T-cell (primary cell): ENCODE results near the gene SSPN. TPM values are rescaled to one million over a fixed set of nuclear protein-coding genes. Genes with fewer than 3 reads are reported as not detected.

ENCODE experiments used
- ATAC-seq, 4 experiments: fragments of 200-7000 bp in 3 of 4; fragments of 150-1000 bp in 1 of 4; cut with Tn5 transposase; replicated peaks in 1 of 4; 1 replicate in 3 of 4; 2 replicates in 1 of 4; pipeline ENCODE4 v1.10.0; 2021; ENCODE audit warnings: moderate library complexity in 3 of 4, mild to moderate bottlenecking in 2 of 4, moderate number of reproducible peaks in 1 of 4
- CTCF ChIA-PET, 2 donors: fragments of 300-600 bp; sonication (Branson Sonifier 250); formaldehyde crosslinking; loops; one replicate each; lab custom pipeline; 2022; ENCODE audit warnings: antibody characterized with exemption in 2 of 2; lab: Charles Lee
- POLR2A ChIA-PET, 2 donors: fragments of 300-600 bp; sonication (Branson Sonifier 250); formaldehyde crosslinking; loops; one replicate each; lab custom pipeline; 2022; ENCODE audit warnings: antibody characterized with exemption in 2 of 2; lab: Charles Lee
- DNase-seq, 35 experiments: peaks; one replicate each; pipeline versions ENCODE4 v3.0.0 to v3.0.0-alpha.2; 2013 to 2023
- H3K27ac ChIP-seq: one replicate; pipeline ENCODE4 v1.5.1; 2013; ENCODE audit warnings: low read length
- H3K27me3 ChIP-seq, 2 experiments: replicated peaks in 1 of 2; 1 replicate in 1 of 2; 2 replicates in 1 of 2; pipeline versions ENCODE4 v1.6.1 to v1.7.0; 2013; ENCODE audit warnings: low read length in 1 of 2, mixed read lengths in 1 of 2; ENCODE audit not compliant: control insufficient read depth in 2 of 2, insufficient read depth in 2 of 2; ENCODE audit errors: extremely low read depth in 1 of 2
- H3K36me3 ChIP-seq, 2 donors: 1 replicate in 1 of 2; 2 replicates in 1 of 2; pipeline versions ENCODE4 v1.6.1 to v1.7.0; 2013; ENCODE audit warnings: low read length in 1 of 2; ENCODE audit not compliant: control insufficient read depth in 2 of 2, insufficient read depth in 1 of 2; ENCODE audit errors: extremely low read depth in 1 of 2
- H3K4me1 ChIP-seq, 2 experiments: 1 replicate in 1 of 2; 2 replicates in 1 of 2; pipeline versions ENCODE4 v1.6.1 to v1.7.0; 2013; ENCODE audit warnings: low read length in 2 of 2, mixed read lengths in 1 of 2; ENCODE audit not compliant: insufficient read depth in 2 of 2, control insufficient read depth in 1 of 2; ENCODE audit errors: extremely low read depth in 1 of 2
- H3K4me3 ChIP-seq, 2 donors: 1 replicate in 1 of 2; 2 replicates in 1 of 2; pipeline versions ENCODE4 v1.5.1 to v1.7.0; 2013; ENCODE audit warnings: mild to moderate bottlenecking in 2 of 2, low read length in 1 of 2, moderate library complexity in 1 of 2; ENCODE audit not compliant: control insufficient read depth in 1 of 2; ENCODE audit errors: extremely low read depth in 1 of 2
- H3K9me3 ChIP-seq: 2 replicates; pipeline ENCODE4 v1.7.0; 2013
- H3K27ac Mint-ChIP-seq, 2 donors: one replicate each; pipeline ENCODE4 v1.8.0; 2020 to 2021; ENCODE audit warnings: mild to moderate bottlenecking in 2 of 2, mixed read lengths in 2 of 2
- H3K27me3 Mint-ChIP-seq, 2 donors: one replicate each; pipeline ENCODE4 v1.8.0; 2021 to 2022; ENCODE audit warnings: mixed read lengths in 2 of 2
- H3K36me3 Mint-ChIP-seq: one replicate; pipeline ENCODE4 v1.8.0; 2021; ENCODE audit warnings: mixed read lengths
- H3K4me1 Mint-ChIP-seq, 3 donors: one replicate each; pipeline ENCODE4 v1.8.0; 2020 to 2022; ENCODE audit warnings: mixed read lengths in 3 of 3, mild to moderate bottlenecking in 1 of 3
- H3K4me3 Mint-ChIP-seq, 3 donors: one replicate each; pipeline ENCODE4 v1.8.0; 2020 to 2022; ENCODE audit warnings: mild to moderate bottlenecking in 3 of 3, mixed read lengths in 3 of 3, moderate library complexity in 3 of 3
- H3K9me3 Mint-ChIP-seq, 3 donors: one replicate each; pipeline ENCODE4 v1.8.0; 2020 to 2022; ENCODE audit warnings: mixed read lengths in 3 of 3
- WGBS: methylation state at CpG from one replicate; pipeline ENCODE4 v1.1.5; 2013; ENCODE audit warnings: missing lambda C conversion rate; ENCODE audit not compliant: insufficient coverage; 5-methylcytosine and 5-hydroxymethylcytosine counted together
- total RNA-seq, 35 experiments: library from RNA in 6 of 35; stranded (reverse) in 6 of 35; fragments of 120-200 nt in 1 of 35; gene quantifications; one replicate each; pipeline versions ENCODE4 v1.2.1 to v1.2.4 and lab custom pipeline; 2013 to 2026

SSPN gene
- total RNA-seq, 5 donors from 2014 or later (not counting 1 experiment from before 2014, with no cell fraction given) = 0.06 to 0.33 (median 0.15) TPM

DNA sequence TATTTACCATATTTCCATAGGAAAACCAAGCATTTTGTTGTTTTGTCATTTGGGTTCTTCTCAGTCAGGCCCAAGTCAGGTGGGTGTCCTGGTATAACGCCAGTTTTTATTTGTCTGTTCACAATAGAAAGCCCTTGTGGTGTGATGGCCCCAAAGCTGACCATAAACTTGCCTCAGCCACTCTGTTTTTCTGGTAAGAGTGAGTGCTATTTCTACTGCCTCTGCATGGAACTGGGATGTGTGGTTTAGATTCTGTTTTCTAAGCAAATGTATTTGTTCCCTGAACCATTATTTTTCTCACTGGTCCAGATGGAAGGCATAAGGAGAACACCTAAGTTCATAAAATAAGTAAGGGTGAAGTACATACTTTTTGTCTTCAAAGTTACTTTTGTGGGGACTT lies 1.8 kb upstream of the SSPN start:
- H3K27ac ChIP-seq = no peak overlapping the region
- no peaks in the 10 kb centered on the region for H3K9me3 ChIP-seq
- Mint-ChIP-seq H3K27me3 (peaks cover 42 to 53% of the 10 kb centered on the region in 2 donors), H3K27ac (no peak overlapping the region), H3K36me3 (no peaks in the 10 kb centered on the region), H3K4me1 (peaks cover 7 to 12% (median 11%) of the 10 kb centered on the region in 3 donors), H3K4me3 (peak overlapping the region in 1 of 3 donors; percentile 71), H3K9me3 (no peaks in the 10 kb centered on the region)
- ATAC-seq (no peak), DNase-seq (no peak)
- H3K27me3 ChIP-seq = peaks cover 0 to 16% of the 10 kb centered on the region in 2 experiments
- H3K36me3 ChIP-seq = no peaks in the 10 kb centered on the region
- no peak overlapping the region for H3K4me3 ChIP-seq
- POLR2A ChIA-PET = no interaction called here
- peaks cover 2 to 7% of the 10 kb centered on the region in 2 experiments for H3K4me1 ChIP-seq
- 67% methylated on average over 1 of the region's 1 CpG for WGBS
- CTCF ChIA-PET = no interaction called here

DNA sequence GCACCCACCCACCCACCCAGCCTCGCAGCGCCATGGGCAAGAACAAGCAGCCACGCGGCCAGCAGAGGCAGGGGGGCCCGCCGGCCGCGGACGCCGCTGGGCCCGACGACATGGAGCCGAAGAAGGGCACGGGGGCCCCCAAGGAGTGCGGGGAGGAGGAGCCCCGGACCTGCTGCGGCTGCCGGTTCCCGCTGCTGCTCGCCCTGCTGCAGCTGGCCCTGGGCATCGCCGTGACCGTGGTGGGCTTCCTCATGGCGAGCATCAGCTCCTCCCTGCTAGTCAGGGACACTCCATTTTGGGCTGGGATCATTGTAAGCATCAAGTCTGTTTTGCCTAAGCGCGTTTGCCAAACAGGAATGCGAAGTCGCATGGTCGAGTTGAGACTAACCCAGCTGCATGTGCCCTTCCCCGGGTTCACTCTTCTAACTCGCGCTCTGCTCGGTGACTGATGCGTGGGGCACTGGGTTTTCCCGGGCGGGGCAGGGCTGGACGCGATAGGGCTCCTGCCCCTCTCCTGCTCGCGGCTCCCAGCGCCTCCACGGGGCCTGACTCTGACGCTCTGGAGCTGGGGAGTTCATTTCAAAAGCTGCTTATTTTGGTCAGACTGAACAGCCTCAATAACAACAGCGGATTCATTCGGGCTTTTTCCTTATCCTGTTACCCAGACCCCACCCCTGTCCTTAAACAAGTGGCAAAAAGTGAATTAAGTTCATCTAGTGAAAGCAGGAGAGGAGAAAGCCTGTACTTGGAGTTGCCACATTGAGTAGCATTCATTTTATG lies 458 bp downstream of the SSPN start:
- Mint-ChIP-seq H3K4me3 (peak overlapping the region; percentile 51 to 71 (median 67)), H3K27me3 (peaks cover 42 to 56% of the 10 kb centered on the region in 2 donors), H3K36me3 (no peaks in the 10 kb centered on the region), H3K9me3 (no peaks in the 10 kb centered on the region), H3K27ac (no peak overlapping the region), H3K4me1 (peaks cover 7 to 12% (median 11%) of the 10 kb centered on the region in 3 donors)
- Histone ChIP-seq H3K9me3 (no peaks in the 10 kb centered on the region), H3K27ac (no peak overlapping the region), H3K27me3 (peaks cover 0 to 16% of the 10 kb centered on the region in 2 experiments), H3K36me3 (no peaks in the 10 kb centered on the region), H3K4me3 (peak overlapping the region in 1 of 2 donors; percentile 83), H3K4me1 (peaks cover 2 to 7% of the 10 kb centered on the region in 2 experiments)
- 1% methylated on average over 37 of the region's 45 CpGs for WGBS
- DNase-seq (no peak), ATAC-seq (no peak)
- ChIA-PET POLR2A (no interaction called here), CTCF (no interaction called here)

DNA sequence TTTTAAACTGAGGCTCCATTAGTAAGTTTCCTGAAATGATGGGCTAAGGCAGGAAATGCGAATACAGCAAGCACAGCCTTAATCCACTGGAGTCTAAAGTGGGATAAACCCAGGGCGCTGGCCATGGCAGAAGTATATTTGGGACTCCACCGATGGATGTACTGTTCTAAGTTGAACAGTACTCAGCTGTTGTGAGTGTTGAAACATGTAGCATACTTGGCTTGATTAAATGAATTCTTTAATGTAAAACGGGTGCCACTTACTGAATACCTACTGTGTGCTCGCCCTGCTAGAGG lies 996 bp downstream of the SSPN start:
- no peak for ATAC-seq
- no peak overlapping the region for H3K27ac ChIP-seq
- 84% methylated on average over 2 of the region's 5 CpGs for WGBS
- DNase-seq = no peak
- ChIA-PET POLR2A (no interaction called here), CTCF (no interaction called here)
- Mint-ChIP-seq H3K4me1 (peaks cover 7 to 12% (median 11%) of the 10 kb centered on the region in 3 donors), H3K9me3 (no peaks in the 10 kb centered on the region), H3K27ac (no peak overlapping the region), H3K36me3 (no peaks in the 10 kb centered on the region), H3K27me3 (peaks cover 39 to 56% of the 10 kb centered on the region in 2 donors), H3K4me3 (peak overlapping the region in 1 of 3 donors; percentile 71)
- peaks cover 0 to 16% of the 10 kb centered on the region in 2 experiments for H3K27me3 ChIP-seq
- no peaks in the 10 kb centered on the region for H3K9me3 ChIP-seq
- H3K4me1 ChIP-seq = peaks cover 2 to 7% of the 10 kb centered on the region in 2 experiments
- H3K4me3 ChIP-seq = no peak overlapping the region
- H3K36me3 ChIP-seq = no peaks in the 10 kb centered on the region

DNA sequence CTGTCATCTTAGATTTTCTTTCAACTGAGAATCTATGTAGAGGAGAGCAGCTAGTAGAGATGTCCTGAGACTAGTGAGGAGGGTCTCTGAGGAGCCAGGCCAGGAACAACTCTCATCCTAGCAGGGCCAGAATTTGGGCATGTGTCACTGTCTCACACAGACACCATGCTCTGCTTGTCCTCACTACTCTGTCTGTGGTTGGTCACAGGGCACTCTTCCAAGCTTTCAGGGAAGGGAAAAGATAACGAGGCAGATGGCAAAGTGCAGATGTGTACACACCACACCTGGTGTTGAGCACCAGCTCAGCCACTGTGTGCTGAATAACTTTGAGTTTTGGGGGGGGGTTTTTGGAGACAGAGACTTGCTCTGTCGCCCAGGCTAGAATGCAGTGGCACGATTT lies 2.5 kb downstream of the SSPN start:
- no peak overlapping the region for H3K4me3 ChIP-seq
- H3K27ac ChIP-seq = no peak overlapping the region
- Mint-ChIP-seq H3K9me3 (no peaks in the 10 kb centered on the region), H3K27ac (no peak overlapping the region), H3K4me1 (peaks cover 7 to 12% (median 11%) of the 10 kb centered on the region in 3 donors), H3K27me3 (peaks cover 39 to 53% of the 10 kb centered on the region in 2 donors), H3K36me3 (no peaks in the 10 kb centered on the region), H3K4me3 (no peak overlapping the region)
- WGBS = 58% methylated on average over 2 of the region's 3 CpGs
- DNase-seq (no peak), ATAC-seq (no peak)
- no peaks in the 10 kb centered on the region for H3K36me3 ChIP-seq
- ChIA-PET CTCF (no interaction called here), POLR2A (interaction anchor here in 1 of 2 donors (0.6 to 0.7 kb wide), 2 partner anchors 154 to 1289 kb away, joined by 3 to 19 read pairs; no protein-coding TSS in a partner anchor)
- H3K9me3 ChIP-seq = no peaks in the 10 kb centered on the region
- H3K27me3 ChIP-seq = peaks cover 0 to 16% of the 10 kb centered on the region in 2 experiments
- peaks cover 2 to 7% of the 10 kb centered on the region in 2 experiments for H3K4me1 ChIP-seq

DNA sequence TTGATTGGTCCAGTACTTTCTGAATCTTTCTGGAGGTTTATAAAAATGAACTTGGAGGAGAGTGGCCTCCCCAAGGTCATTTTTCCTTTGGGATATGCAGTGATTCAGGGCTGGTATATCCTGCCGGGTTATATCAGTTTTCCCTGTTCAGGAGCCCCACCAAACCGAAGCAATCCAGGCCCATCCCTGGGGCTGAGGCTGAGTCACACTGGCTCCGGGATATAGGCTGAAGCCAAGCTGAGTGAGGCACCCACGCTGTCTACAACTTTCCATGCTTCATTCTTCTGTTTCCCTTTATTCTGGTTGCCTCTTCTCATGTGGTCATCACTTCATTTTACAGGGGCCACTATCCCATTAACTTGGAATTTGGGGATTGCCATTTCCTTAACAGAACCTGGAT lies 3.4 kb downstream of the SSPN start:
- ATAC-seq (no peak), DNase-seq (no peak)
- CTCF ChIA-PET = no interaction called here
- Histone ChIP-seq H3K4me1 (peaks cover 2 to 7% of the 10 kb centered on the region in 2 experiments), H3K4me3 (no peak overlapping the region), H3K27ac (no peak overlapping the region), H3K9me3 (no peaks in the 10 kb centered on the region), H3K36me3 (no peaks in the 10 kb centered on the region), H3K27me3 (peaks cover 0 to 16% of the 10 kb centered on the region in 2 experiments)
- H3K36me3 Mint-ChIP-seq = no peaks in the 10 kb centered on the region
- no peaks in the 10 kb centered on the region for H3K9me3 Mint-ChIP-seq
- POLR2A ChIA-PET = no interaction called here
- no peak overlapping the region for H3K27ac Mint-ChIP-seq
- H3K4me3 Mint-ChIP-seq = no peak overlapping the region
- peaks cover 35 to 51% of the 10 kb centered on the region in 2 donors for H3K27me3 Mint-ChIP-seq
- 76% methylated on average over 4 of the region's 4 CpGs for WGBS
- peaks cover 7 to 12% (median 11%) of the 10 kb centered on the region in 3 donors for H3K4me1 Mint-ChIP-seq

DNA sequence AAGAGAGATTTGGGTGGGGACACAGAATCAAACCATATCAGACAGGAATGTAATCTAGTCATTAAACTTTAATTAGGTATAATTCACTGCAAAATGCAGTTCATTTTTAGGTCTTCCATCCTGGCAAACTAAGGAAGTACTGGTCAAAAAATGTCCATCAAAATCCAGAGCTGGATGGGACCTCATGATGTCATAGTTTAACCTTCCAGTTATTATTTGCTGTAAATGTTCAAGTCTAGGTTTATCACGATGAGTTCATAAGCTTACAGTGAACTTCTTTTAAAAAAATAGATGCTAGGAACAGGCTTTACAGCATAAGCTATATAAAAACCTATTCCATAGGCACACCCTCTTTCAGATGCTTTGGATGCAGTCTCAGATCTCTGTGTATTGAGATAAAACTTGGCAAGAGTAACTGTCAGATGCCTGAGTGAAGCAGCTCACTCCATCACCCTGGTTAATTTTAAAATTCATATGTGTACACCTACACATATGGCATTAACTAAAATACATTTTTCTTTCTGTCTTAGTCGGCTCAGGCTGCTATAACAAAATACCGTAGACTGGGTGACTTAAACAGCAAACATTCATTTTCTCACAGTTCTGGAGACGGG lies 7.9 kb downstream of the SSPN start:
- Histone ChIP-seq H3K27me3 (no peaks in the 10 kb centered on the region), H3K27ac (no peak overlapping the region), H3K4me3 (no peak overlapping the region), H3K9me3 (no peaks in the 10 kb centered on the region), H3K36me3 (no peaks in the 10 kb centered on the region), H3K4me1 (no peaks in the 10 kb centered on the region)
- no peak overlapping the region for H3K4me3 Mint-ChIP-seq
- CTCF ChIA-PET = no interaction called here
- no peak for DNase-seq
- no peaks in the 10 kb centered on the region for H3K4me1 Mint-ChIP-seq
- no CpG with 5 or more reads among the region's 4 CpGs for WGBS
- H3K27me3 Mint-ChIP-seq = peaks cover 9 to 28% of the 10 kb centered on the region in 2 donors
- H3K27ac Mint-ChIP-seq = no peak overlapping the region
- POLR2A ChIA-PET = no interaction called here
- no peak for ATAC-seq
- H3K9me3 Mint-ChIP-seq = no peaks in the 10 kb centered on the region
- no peaks in the 10 kb centered on the region for H3K36me3 Mint-ChIP-seq
